Osteocyte (in vitro differentiated cells): Measurements from ENCODE around the gene PLCB1. TPM values are rescaled to one million over a fixed set of nuclear protein-coding genes. Genes with fewer than 3 reads are reported as not detected.

Source experiments
- DNase-seq: peaks from one replicate; pipeline ENCODE4 v3.0.0; 2021; ENCODE audit warnings: mixed read lengths; ENCODE audit not compliant: unreplicated experiment; ENCODE audit errors: extremely low spot score
- H3K27ac Mint-ChIP-seq: one replicate; pipeline ENCODE4 v1.8.0; 2021; ENCODE audit warnings: mild to moderate bottlenecking, mixed read lengths; ENCODE audit not compliant: unreplicated experiment
- H3K27me3 Mint-ChIP-seq: one replicate; pipeline ENCODE4 v1.8.0; 2021; ENCODE audit warnings: mixed read lengths; ENCODE audit not compliant: unreplicated experiment
- H3K36me3 Mint-ChIP-seq: one replicate; pipeline ENCODE4 v1.8.0; 2021; ENCODE audit warnings: mixed read lengths; ENCODE audit not compliant: unreplicated experiment
- H3K4me1 Mint-ChIP-seq: one replicate; pipeline ENCODE4 v1.8.0; 2021; ENCODE audit warnings: mixed read lengths; ENCODE audit not compliant: unreplicated experiment
- H3K4me3 Mint-ChIP-seq: one replicate; pipeline ENCODE4 v1.8.0; 2021; ENCODE audit warnings: mild to moderate bottlenecking, moderate library complexity, mixed read lengths; ENCODE audit not compliant: unreplicated experiment
- H3K9me3 Mint-ChIP-seq: one replicate; pipeline ENCODE4 v1.8.0; 2021; ENCODE audit warnings: mixed read lengths; ENCODE audit not compliant: unreplicated experiment
- total RNA-seq: library from RNA; stranded (reverse); gene quantifications from 2 replicates; pipeline ENCODE4 v1.2.1, GENCODE V29; 2021
- TF ChIP-seq, protein P1 (sequence below): fragments of 200-600 bp; sonication (generic); IDR thresholded peaks from 2 replicates; pipeline ENCODE4 v1.5.0; 2021; ENCODE audit warnings: antibody characterized with exemption, mild to moderate bottlenecking, moderate library complexity

PLCB1 gene
- total RNA-seq, 1 donor from 2014 or later, result 33.3 TPM

DNA sequence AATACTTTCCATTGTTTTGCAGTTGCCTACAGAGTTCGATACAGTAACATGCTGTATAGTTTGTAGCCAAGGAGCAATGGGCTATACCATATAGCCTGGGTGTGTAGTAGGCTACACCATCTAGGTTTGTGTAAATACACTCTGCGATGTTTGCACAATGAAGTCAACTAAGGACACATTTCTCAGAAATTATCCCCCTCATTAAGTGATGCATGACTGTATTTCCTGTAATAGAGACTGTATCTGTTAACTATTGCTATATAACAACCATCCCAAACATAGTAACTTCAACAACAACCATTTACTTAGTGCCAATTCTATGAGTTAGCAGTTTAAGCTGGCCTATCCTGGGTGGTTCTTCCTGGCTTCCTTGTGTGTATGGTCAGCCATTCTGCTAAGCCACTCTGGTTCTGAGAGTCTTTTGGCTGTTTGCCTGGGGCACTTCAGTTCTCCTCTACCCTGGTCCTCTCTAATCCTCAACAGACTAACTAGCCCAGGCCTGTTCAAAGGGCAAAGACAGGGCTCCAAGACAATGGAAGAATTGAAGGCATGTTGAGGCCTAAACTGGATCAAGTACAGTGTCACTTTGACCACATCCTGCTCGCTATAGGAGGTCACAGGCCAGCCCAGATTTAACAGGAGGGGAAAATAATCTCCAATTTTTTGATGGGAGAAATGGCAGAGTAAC, 124.0 kb downstream of the PLCB1 start:
- H3K9me3 Mint-ChIP-seq, result no peaks in the 10 kb centered on the region
- no peaks in the 10 kb centered on the region for H3K27me3 Mint-ChIP-seq
- H3K4me1 Mint-ChIP-seq, result peaks cover 27% of the 10 kb centered on the region
- TF ChIP-seq, protein P1, sequence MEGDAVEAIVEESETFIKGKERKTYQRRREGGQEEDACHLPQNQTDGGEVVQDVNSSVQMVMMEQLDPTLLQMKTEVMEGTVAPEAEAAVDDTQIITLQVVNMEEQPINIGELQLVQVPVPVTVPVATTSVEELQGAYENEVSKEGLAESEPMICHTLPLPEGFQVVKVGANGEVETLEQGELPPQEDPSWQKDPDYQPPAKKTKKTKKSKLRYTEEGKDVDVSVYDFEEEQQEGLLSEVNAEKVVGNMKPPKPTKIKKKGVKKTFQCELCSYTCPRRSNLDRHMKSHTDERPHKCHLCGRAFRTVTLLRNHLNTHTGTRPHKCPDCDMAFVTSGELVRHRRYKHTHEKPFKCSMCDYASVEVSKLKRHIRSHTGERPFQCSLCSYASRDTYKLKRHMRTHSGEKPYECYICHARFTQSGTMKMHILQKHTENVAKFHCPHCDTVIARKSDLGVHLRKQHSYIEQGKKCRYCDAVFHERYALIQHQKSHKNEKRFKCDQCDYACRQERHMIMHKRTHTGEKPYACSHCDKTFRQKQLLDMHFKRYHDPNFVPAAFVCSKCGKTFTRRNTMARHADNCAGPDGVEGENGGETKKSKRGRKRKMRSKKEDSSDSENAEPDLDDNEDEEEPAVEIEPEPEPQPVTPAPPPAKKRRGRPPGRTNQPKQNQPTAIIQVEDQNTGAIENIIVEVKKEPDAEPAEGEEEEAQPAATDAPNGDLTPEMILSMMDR, result no peak
- H3K4me3 Mint-ChIP-seq, result no peak overlapping the region
- H3K27ac Mint-ChIP-seq, result no peak overlapping the region
- H3K36me3 Mint-ChIP-seq, result no peaks in the 10 kb centered on the region
- DNase-seq, result no peak

DNA sequence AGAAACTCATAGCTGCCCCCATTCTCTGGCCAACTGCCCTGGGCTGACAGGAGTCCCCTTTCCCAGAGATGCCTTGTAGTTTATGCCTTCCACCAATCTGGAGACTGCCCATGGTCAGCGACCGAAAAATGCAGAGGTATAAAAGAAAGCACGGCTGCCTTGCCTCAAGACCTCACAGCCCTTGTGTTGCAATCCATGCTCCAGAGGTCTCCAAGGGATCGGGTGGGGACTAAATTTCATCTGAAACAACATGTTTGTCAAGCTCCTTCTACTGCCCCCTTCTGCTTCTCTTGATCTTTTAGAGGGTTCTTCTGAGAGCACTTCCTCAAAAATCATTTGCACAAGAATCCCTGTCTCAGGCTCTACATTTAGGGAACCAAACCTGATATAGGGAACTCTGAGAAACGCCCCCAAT, 128.8 kb downstream of the PLCB1 start:
- TF ChIP-seq, protein P1, result no peak
- Mint-ChIP-seq H3K4me3 (no peak overlapping the region), H3K36me3 (no peaks in the 10 kb centered on the region)

GRCh38 chr20:8262721-8263120, 130.7 kb downstream of the PLCB1 start:
- peaks cover 3% of the 10 kb centered on the region for H3K9me3 Mint-ChIP-seq
- DNase-seq, result no peak
- TF ChIP-seq, protein P1, result no peak
- H3K4me1 Mint-ChIP-seq, result no peaks in the 10 kb centered on the region
- no peak overlapping the region for H3K27ac Mint-ChIP-seq
- H3K36me3 Mint-ChIP-seq, result no peaks in the 10 kb centered on the region
- H3K27me3 Mint-ChIP-seq, result no peaks in the 10 kb centered on the region
- no peak overlapping the region for H3K4me3 Mint-ChIP-seq

More for the DNA sequence above, 128.8 kb downstream of the PLCB1 start:
- no peak for DNase-seq
- H3K27me3 Mint-ChIP-seq, result no peaks in the 10 kb centered on the region
- H3K27ac Mint-ChIP-seq, result no peak overlapping the region
- H3K4me1 Mint-ChIP-seq, result no peaks in the 10 kb centered on the region
- H3K9me3 Mint-ChIP-seq, result no peaks in the 10 kb centered on the region

DNA sequence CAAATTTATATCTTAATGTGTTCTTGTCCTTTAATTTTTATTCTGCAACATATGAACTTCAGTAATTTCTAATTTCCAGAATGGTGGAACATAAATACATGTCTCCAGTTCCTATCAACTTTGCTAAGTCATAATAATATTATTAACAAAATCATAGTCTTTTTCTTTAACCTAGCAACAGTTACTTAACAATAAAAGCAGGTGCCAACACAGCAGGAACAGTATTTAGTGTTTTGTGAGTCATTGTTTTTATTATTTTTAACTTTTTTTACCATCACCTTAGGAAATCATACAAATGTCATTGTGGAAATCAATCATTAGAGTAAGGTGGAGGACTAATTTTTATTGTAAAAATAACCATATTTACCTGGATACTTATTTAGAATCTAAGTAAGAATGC, 133.5 kb downstream of the PLCB1 start:
- H3K36me3 Mint-ChIP-seq, result no peaks in the 10 kb centered on the region
- peaks cover 3% of the 10 kb centered on the region for H3K9me3 Mint-ChIP-seq
- H3K4me3 Mint-ChIP-seq, result no peak overlapping the region
- no peaks in the 10 kb centered on the region for H3K27me3 Mint-ChIP-seq
- peaks cover 6% of the 10 kb centered on the region for H3K4me1 Mint-ChIP-seq
- no peak for DNase-seq
- no peak overlapping the region for H3K27ac Mint-ChIP-seq
- TF ChIP-seq, protein P1, result no peak

- Mint-ChIP-seq H3K27me3 (no peaks in the 10 kb centered on the region), H3K4me1 (peaks cover 14% of the 10 kb centered on the region), H3K27ac (no peak overlapping the region), H3K4me3 (no peak overlapping the region), H3K36me3 (no peaks in the 10 kb centered on the region), H3K9me3 (peaks cover 3% of the 10 kb centered on the region)
- TF ChIP-seq, protein P1, result no peak
- DNase-seq, result no peak
Observed at GRCh38 chr20:8267009-8267408, 134.9 kb downstream of the PLCB1 start.
